Naive thymus-derived CD4-positive, alpha-beta T cell (primary cell): ENCODE data around the gene RABGGTA. TPM values are rescaled to one million over a fixed set of nuclear protein-coding genes. Genes with fewer than 3 reads are reported as not detected.
A peak's percentile ranks its signal among the peaks of the same experiment; 100 is the strongest.

Experiments
- ATAC-seq: fragments of 150-1000 bp; cut with Tn5 transposase; 2 replicates; pipeline ENCODE4 v1.10.0; 2021; ENCODE audit warnings: mild to moderate bottlenecking, moderate library complexity
- CTCF ChIA-PET: fragments of 350-600 bp; sonication (Branson Sonifier 250); formaldehyde crosslinking; loops from one replicate; lab custom pipeline; 2021; ENCODE audit warnings: antibody characterized with exemption; lab: Charles Lee
- POLR2A ChIA-PET: fragments of 350-600 bp; sonication (Branson Sonifier 250); formaldehyde crosslinking; loops from one replicate; lab custom pipeline; 2021; ENCODE audit warnings: antibody characterized with exemption, inconsistent platforms; lab: Charles Lee
- DNase-seq, 9 donors: peaks; one replicate each; pipeline versions ENCODE4 v3.0.0 to v3.0.0-alpha.2; 2020 to 2022; ENCODE audit warnings: mixed read lengths in 1 of 9
- H3K27ac ChIP-seq: one replicate; pipeline ENCODE4 v1.7.0; 2013; ENCODE audit warnings: mild to moderate bottlenecking, low read depth, low read length, moderate library complexity
- H3K27me3 ChIP-seq, 2 donors: one replicate each; pipeline ENCODE4 v1.7.0; 2013; ENCODE audit warnings: low read length in 2 of 2, mild to moderate bottlenecking in 2 of 2, moderate library complexity in 2 of 2; ENCODE audit not compliant: control insufficient read depth in 2 of 2, insufficient read depth in 2 of 2
- H3K36me3 ChIP-seq, 3 experiments: 1 replicate in 2 of 3; 2 replicates in 1 of 3; pipeline ENCODE4 v1.7.0; 2013; ENCODE audit warnings: low read length in 3 of 3, mild to moderate bottlenecking in 3 of 3, moderate library complexity in 1 of 3; ENCODE audit not compliant: insufficient read depth in 3 of 3, control insufficient read depth in 2 of 3
- H3K4me1 ChIP-seq, 2 donors: one replicate each; pipeline ENCODE4 v1.7.0; 2013; ENCODE audit warnings: low read length in 2 of 2, mild to moderate bottlenecking in 2 of 2, moderate library complexity in 1 of 2; ENCODE audit not compliant: control insufficient read depth in 2 of 2, insufficient read depth in 2 of 2
- H3K4me3 ChIP-seq: 2 replicates; pipeline ENCODE4 v1.7.0; 2013; ENCODE audit warnings: mild to moderate bottlenecking, low read length
- H3K9me3 ChIP-seq, 3 experiments: 1 replicate in 2 of 3; 2 replicates in 1 of 3; pipeline ENCODE4 v1.7.0; 2013; ENCODE audit warnings: low read length in 3 of 3; ENCODE audit not compliant: control insufficient read depth in 2 of 3
- H3K27ac Mint-ChIP-seq, 9 donors: one replicate each; pipeline ENCODE4 v1.8.0; 2020 to 2022; ENCODE audit warnings: mixed read lengths in 9 of 9, mild to moderate bottlenecking in 8 of 9, moderate library complexity in 5 of 9, inconsistent platforms in 2 of 9
- H3K27me3 Mint-ChIP-seq, 5 donors: one replicate each; pipeline ENCODE4 v1.8.0; 2021 to 2022; ENCODE audit warnings: mixed read lengths in 5 of 5, mild to moderate bottlenecking in 1 of 5
- H3K36me3 Mint-ChIP-seq, 5 donors: one replicate each; pipeline ENCODE4 v1.8.0; 2020 to 2022; ENCODE audit warnings: mixed read lengths in 5 of 5, mild to moderate bottlenecking in 3 of 5, inconsistent platforms in 1 of 5
- H3K4me1 Mint-ChIP-seq, 7 donors: one replicate each; pipeline ENCODE4 v1.8.0; 2020 to 2022; ENCODE audit warnings: mixed read lengths in 7 of 7, mild to moderate bottlenecking in 3 of 7, inconsistent platforms in 1 of 7
- H3K4me3 Mint-ChIP-seq, 10 donors: one replicate each; pipeline ENCODE4 v1.8.0; 2020 to 2022; ENCODE audit warnings: mild to moderate bottlenecking in 10 of 10, mixed read lengths in 10 of 10, moderate library complexity in 6 of 10, inconsistent platforms in 2 of 10
- H3K9me3 Mint-ChIP-seq, 11 donors: one replicate each; pipeline ENCODE4 v1.8.0; 2020 to 2022; ENCODE audit warnings: mixed read lengths in 11 of 11, mild to moderate bottlenecking in 4 of 11, inconsistent platforms in 1 of 11, moderate library complexity in 1 of 11
- intact Hi-C, 2 donors: fragments of 100-400 bp; cut with micrococcal nuclease; formaldehyde crosslinking; loops; one replicate each; pipeline ENCODE4 v1.15.1; 2023
- polyA plus RNA-seq, 2 donors: library from polyadenylated mRNA; unstranded; fragments of 300-500 nt; fragmentation: Illumina TruSeq; gene quantifications; one replicate each; pipeline ENCODE4 v1.2.3, GENCODE V29; 2021
- total RNA-seq, 6 experiments: library from RNA in 5 of 6; stranded (reverse) in 5 of 6; gene quantifications; 1 replicate in 5 of 6; 2 replicates in 1 of 6; pipeline ENCODE4 v1.2.3 and lab custom pipeline; 2021 to 2026

RABGGTA gene
- total and polyA plus RNA-seq, 7 experiments from 2014 or later, result 17.9 to 76.5 (median 54.3) TPM

DNA sequence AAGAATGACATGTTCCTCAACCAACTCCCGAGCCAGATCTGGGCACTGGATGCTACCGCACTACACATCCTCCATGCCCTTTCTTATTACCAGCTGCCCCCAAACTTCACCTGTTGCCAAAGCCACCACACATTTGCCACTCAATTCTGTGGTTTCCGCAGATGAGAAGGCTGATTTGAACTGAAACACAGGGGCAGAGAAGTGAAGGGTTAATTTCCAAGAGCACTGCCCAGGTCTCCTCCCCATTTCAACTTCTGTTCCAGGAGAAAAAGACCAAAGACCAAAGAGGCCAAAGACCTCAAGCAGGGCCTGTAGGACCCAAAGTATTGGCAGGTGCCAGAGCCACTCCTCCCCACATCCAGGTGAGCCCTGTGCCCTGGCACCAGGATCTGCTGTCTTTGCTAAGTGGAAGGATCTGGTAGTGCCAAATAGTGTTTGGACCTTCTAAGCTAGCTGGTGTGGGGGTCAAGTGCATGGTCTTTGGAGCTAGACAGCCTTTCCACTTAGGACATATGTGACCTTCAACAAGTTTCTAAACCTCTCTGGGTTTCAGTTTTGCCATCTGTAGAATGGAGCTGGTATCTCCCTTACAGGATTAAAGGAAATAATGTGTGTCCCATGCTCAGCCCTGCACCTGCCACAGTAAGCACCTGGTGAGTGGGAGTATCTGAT lies 20.2 kb upstream of the RABGGTA start:
- Mint-ChIP-seq H3K27ac (no peak overlapping the region), H3K27me3 (no peaks in the 10 kb centered on the region)

DNA sequence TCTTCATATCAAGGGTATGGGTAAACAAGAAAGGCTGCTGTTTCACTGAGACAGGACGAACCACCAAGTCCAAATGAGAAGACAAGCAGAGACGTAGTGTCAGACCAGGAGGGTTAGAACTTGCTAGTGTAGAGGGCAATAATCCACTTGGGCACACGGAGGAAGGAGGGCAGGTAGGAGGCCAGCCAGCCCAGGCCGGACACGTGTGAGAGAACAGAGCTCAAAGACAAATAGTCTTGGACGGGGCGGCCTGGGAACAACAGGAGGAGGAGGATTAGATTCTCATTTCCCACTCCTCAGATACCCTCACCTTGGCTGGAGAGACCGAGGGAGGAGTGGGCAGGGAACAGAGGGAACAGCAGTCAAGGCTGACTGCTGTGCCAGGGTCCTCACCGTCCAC lies 19.3 kb upstream of the RABGGTA start:
- peaks cover 0 to 2% (median 0%) of the 10 kb centered on the region in 11 donors for H3K9me3 Mint-ChIP-seq
- peak overlapping the region in 3 of 9 donors; percentile 4 to 59 (median 33) for H3K27ac Mint-ChIP-seq
- Histone ChIP-seq H3K27me3 (no peaks in the 10 kb centered on the region), H3K9me3 (no peaks in the 10 kb centered on the region), H3K4me3 (no peak overlapping the region), H3K27ac (no peak overlapping the region), H3K4me1 (no peaks in the 10 kb centered on the region), H3K36me3 (peaks cover 9 to 42% (median 9%) of the 10 kb centered on the region in 3 experiments)
- H3K4me3 Mint-ChIP-seq, result no peak overlapping the region
- intact Hi-C loops, result no loop called here
- POLR2A ChIA-PET, result interaction anchor here (0.7 to 4.2 kb wide), 7 partner anchors 9 to 105 kb away, joined by 3 to 21 read pairs (median 4); partner anchors contain the start of genes DHRS1, NOP9, RABGGTA and TINF2
- peaks cover 0 to 35% (median 17%) of the 10 kb centered on the region in 5 donors for H3K36me3 Mint-ChIP-seq
- ATAC-seq (no peak), DNase-seq (no peak)
- CTCF ChIA-PET, result interaction anchor here (1.1 to 2.1 kb wide), 3 partner anchors 17 to 47 kb away, joined by 3 to 8 read pairs (median 7); partner anchors contain the start of genes CIDEB and TINF2
- H3K4me1 Mint-ChIP-seq, result peaks cover under 1 to 19% (median 5%) of the 10 kb centered on the region in 7 donors
- H3K27me3 Mint-ChIP-seq, result peaks cover 0 to 2% (median 0%) of the 10 kb centered on the region in 5 donors

More for the DNA sequence above, 20.2 kb upstream of the RABGGTA start:
- peaks cover 0 to 2% (median 0%) of the 10 kb centered on the region in 11 donors for H3K9me3 Mint-ChIP-seq
- CTCF ChIA-PET, result interaction anchor here (0.6 to 2.1 kb wide), 3 partner anchors 48 to 244 kb away, joined by 3 to 13 read pairs (median 8); partner anchors contain the start of gene TINF2
- H3K27me3 ChIP-seq, result no peaks in the 10 kb centered on the region
- H3K4me3 Mint-ChIP-seq, result no peak overlapping the region
- peaks cover 7 to 27% (median 11%) of the 10 kb centered on the region in 7 donors for H3K4me1 Mint-ChIP-seq
- no peak overlapping the region for H3K27ac ChIP-seq
- H3K36me3 Mint-ChIP-seq, result peaks cover 0 to 40% (median 23%) of the 10 kb centered on the region in 5 donors
- peaks cover 13 to 49% (median 14%) of the 10 kb centered on the region in 3 experiments for H3K36me3 ChIP-seq
- H3K4me1 ChIP-seq, result peaks cover 0 to under 1% of the 10 kb centered on the region in 2 donors
- intact Hi-C loops, result no loop called here
- no peaks in the 10 kb centered on the region for H3K9me3 ChIP-seq
- ATAC-seq (no peak), DNase-seq (no peak)
- POLR2A ChIA-PET, result interaction anchor here (0.6 to 4.2 kb wide), 4 partner anchors 8 to 258 kb away, joined by 3 to 21 read pairs (median 6); partner anchors contain the start of genes DHRS1, NOP9 and TINF2
- H3K4me3 ChIP-seq, result no peak overlapping the region

DNA sequence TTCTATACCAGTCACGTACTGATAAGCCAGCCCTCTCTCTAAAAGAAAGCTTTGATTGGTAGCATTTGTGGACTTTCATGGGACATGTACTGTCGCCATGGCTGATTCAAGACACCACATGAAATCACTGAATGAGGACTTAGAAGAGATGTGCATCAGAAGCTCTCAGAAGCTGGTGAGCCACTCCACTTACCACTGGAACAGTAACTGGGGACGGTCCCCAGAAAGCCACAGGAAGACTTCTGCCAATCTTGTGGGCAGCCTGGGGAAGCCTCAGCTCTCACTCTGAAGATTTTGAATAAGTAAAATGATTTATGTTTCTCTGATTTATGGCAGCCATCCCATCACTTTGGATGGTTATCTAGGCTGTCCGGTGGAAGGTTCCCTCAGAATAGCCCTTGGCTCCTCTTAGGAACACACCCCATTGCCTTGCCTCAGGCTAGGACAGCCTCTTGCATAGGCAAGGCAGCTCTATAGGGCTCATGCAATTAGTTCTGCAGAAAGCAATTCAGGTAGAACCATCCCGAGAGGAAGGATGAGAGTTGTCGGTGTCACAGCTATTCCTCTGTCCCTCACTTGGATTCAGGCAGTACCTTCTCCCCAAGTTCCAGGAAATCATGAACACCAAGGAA lies 18.4 kb upstream of the RABGGTA start:
- Mint-ChIP-seq H3K4me3 (no peak overlapping the region), H3K27ac (peak overlapping the region in 1 of 9 donors; percentile 28), H3K4me1 (peaks cover 0 to 17% (median 3%) of the 10 kb centered on the region in 7 donors), H3K36me3 (peaks cover 0 to 28% (median 12%) of the 10 kb centered on the region in 5 donors), H3K27me3 (peaks cover 0 to 2% (median 0%) of the 10 kb centered on the region in 5 donors), H3K9me3 (peaks cover 0 to 2% (median 0%) of the 10 kb centered on the region in 11 donors)
- DNase-seq (peak in 1 of 9 donors; percentile 62), ATAC-seq (peak; percentile 63)
- ChIA-PET CTCF (interaction anchor here (0.6 to 2.1 kb wide), 8 partner anchors 10 to 46 kb away, joined by 3 to 8 read pairs (median 4); partner anchors contain the start of genes CIDEB, DHRS1, NOP9 and TINF2), POLR2A (interaction anchor here (0.8 to 4.2 kb wide), 8 partner anchors 10 to 83 kb away, joined by 3 to 21 read pairs (median 4); partner anchors contain the start of genes DHRS1, NOP9, RABGGTA and TINF2)
- H3K9me3 ChIP-seq, result no peaks in the 10 kb centered on the region
- intact Hi-C loops, result no loop called here
- H3K27me3 ChIP-seq, result no peaks in the 10 kb centered on the region
- no peak overlapping the region for H3K4me3 ChIP-seq
- H3K36me3 ChIP-seq, result peaks cover 0 to 38% (median 5%) of the 10 kb centered on the region in 3 experiments
- H3K4me1 ChIP-seq, result no peaks in the 10 kb centered on the region
- H3K27ac ChIP-seq, result no peak overlapping the region

DNA sequence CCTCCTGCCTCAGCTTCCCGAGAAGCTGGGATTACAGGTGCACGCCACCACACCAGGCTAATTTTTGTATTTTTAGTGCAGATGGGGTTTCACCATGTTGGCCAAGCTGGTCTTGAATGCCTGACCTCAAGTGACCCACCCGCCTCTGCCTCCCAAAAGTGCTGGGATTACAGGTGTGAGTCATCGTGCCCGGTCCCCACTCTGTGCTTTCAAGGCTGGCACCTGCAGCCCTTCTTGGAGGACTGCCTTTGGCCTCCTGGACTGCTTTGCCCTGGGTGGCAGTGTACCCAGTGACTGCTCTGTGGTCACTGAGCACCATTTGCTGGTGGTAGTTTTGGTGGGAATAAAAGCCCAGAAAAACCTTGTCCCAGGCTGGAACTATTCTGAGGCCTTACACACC lies 15.6 kb upstream of the RABGGTA start:
- POLR2A ChIA-PET, result no interaction called here
- no peaks in the 10 kb centered on the region for H3K9me3 Mint-ChIP-seq
- peaks cover 0 to 17% (median 3%) of the 10 kb centered on the region in 7 donors for H3K4me1 Mint-ChIP-seq
- no peak for DNase-seq
- Histone ChIP-seq H3K4me1 (no peaks in the 10 kb centered on the region), H3K36me3 (peaks cover 0 to 28% (median 5%) of the 10 kb centered on the region in 3 experiments), H3K4me3 (no peak overlapping the region), H3K27ac (no peak overlapping the region), H3K27me3 (no peaks in the 10 kb centered on the region), H3K9me3 (no peaks in the 10 kb centered on the region)
- H3K27me3 Mint-ChIP-seq, result peaks cover 0 to 2% (median 0%) of the 10 kb centered on the region in 5 donors
- H3K27ac Mint-ChIP-seq, result peak overlapping the region in 1 of 9 donors; percentile 32
- no peak for ATAC-seq
- CTCF ChIA-PET, result interaction anchor here (1.2 kb wide), 1 partner anchor 44 kb away, joined by 5 read pairs; the partner anchor contains the start of gene TINF2
- H3K4me3 Mint-ChIP-seq, result no peak overlapping the region
- peaks cover 0 to 20% (median 10%) of the 10 kb centered on the region in 5 donors for H3K36me3 Mint-ChIP-seq
- intact Hi-C loops, result no loop called here

DNA sequence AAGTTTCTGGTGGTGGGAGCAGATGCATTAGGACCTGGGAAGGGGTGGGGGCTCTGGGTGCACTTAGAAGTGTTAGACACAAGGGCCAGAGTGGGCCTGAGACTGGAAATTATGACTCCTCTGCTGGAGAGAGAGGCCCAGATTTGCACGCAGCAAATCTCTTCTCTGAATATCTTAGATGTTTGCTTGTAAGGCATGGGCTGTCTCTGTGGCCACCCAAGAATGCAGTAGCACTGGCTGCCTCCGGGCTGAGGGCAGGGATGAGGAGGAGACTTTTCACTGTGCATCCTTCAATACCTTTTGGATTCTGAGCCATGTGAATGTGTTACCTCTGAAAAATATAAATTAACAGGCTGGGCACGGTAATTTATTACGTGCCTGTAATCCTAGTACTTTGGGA lies 14.0 kb upstream of the RABGGTA start:
- ATAC-seq, result no peak
- no peak for DNase-seq
- peaks cover 0 to 12% (median 0%) of the 10 kb centered on the region in 3 experiments for H3K36me3 ChIP-seq
- H3K27me3 ChIP-seq, result no peaks in the 10 kb centered on the region
- H3K27me3 Mint-ChIP-seq, result peaks cover 0 to 2% (median 0%) of the 10 kb centered on the region in 5 donors
- peaks cover 0 to 5% (median 2%) of the 10 kb centered on the region in 5 donors for H3K36me3 Mint-ChIP-seq
- ChIA-PET CTCF (no interaction called here), POLR2A (no interaction called here)
- H3K9me3 Mint-ChIP-seq, result no peaks in the 10 kb centered on the region
- intact Hi-C loops, result no loop called here
- no peak overlapping the region for H3K27ac ChIP-seq
- peak overlapping the region in 3 of 9 donors; percentile 2 to 88 (median 28) for H3K27ac Mint-ChIP-seq
- no peaks in the 10 kb centered on the region for H3K4me1 ChIP-seq
- H3K4me3 Mint-ChIP-seq, result no peak overlapping the region
- no peak overlapping the region for H3K4me3 ChIP-seq
- peaks cover 2 to 18% (median 4%) of the 10 kb centered on the region in 7 donors for H3K4me1 Mint-ChIP-seq
- H3K9me3 ChIP-seq, result no peaks in the 10 kb centered on the region

DNA sequence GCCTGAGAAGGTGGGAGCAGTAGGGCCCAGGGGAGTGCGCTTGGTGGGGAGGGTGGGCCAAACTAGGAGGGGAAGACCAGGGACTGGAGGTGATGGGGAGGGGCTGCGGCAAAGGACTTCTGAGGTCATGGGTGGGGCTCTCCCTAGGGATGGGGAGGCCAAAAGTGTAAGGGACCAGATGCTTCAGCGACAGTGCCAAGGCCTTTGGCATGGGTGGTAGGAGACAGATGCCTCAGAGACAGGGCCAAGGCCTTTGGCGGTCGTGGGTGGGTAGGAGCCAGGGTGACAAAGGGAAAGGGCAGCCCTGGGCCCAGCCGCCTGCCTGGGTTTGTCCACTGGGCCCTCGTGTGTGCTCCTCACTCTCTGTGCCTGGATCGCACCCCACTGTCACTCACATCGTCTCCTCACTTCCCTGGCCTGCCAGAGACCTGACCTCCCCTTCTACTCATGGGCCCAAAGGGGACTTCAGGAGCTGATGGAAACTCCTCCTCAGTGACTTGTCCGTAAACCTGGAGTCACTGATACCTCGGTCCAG lies 13.2 kb upstream of the RABGGTA start:
- peaks cover 0 to 4% (median 0%) of the 10 kb centered on the region in 3 experiments for H3K36me3 ChIP-seq
- CTCF ChIA-PET, result interaction anchor here (1.9 kb wide), 1 partner anchor 13 kb away, joined by 6 read pairs; no protein-coding TSS in a partner anchor
- intact Hi-C loops, result no loop called here

More for the DNA sequence above, 13.2 kb upstream of the RABGGTA start:
- H3K9me3 Mint-ChIP-seq, result no peaks in the 10 kb centered on the region
- DNase-seq, result no peak
- Histone ChIP-seq H3K4me1 (peaks cover 1 to 5% of the 10 kb centered on the region in 2 donors), H3K4me3 (no peak overlapping the region), H3K27ac (no peak overlapping the region), H3K9me3 (no peaks in the 10 kb centered on the region), H3K27me3 (no peaks in the 10 kb centered on the region)
- ATAC-seq, result no peak
- H3K27me3 Mint-ChIP-seq, result peaks cover 0 to 2% (median 0%) of the 10 kb centered on the region in 5 donors
- H3K36me3 Mint-ChIP-seq, result peaks cover 0 to 1% (median 0%) of the 10 kb centered on the region in 5 donors
- H3K27ac Mint-ChIP-seq, result peak overlapping the region in 1 of 9 donors; percentile 88
- H3K4me3 Mint-ChIP-seq, result no peak overlapping the region
- peaks cover 10 to 16% (median 12%) of the 10 kb centered on the region in 7 donors for H3K4me1 Mint-ChIP-seq
- POLR2A ChIA-PET, result no interaction called here
